Astrocyte of the cerebellum (primary cell): ENCODE data around the gene PRKCZ.

Experiments used
- DNase-seq: peaks from one replicate; pipeline ENCODE4 v3.0.0-alpha.2; 2011; ENCODE audit warnings: low read depth
- H3K4me3 ChIP-seq: 2 replicates; pipeline ENCODE4 v1.5.1; 2011; ENCODE audit warnings: mild to moderate bottlenecking, low read depth, low read length, moderate library complexity
- in situ Hi-C: cut with HindIII; loops from 2 replicates; pipeline ENCODE4 v1.10.0; 2017; ENCODE audit warnings: low sequenced_read_pairs
- TF ChIP-seq, protein P1 (sequence below): IDR thresholded peaks from 2 replicates; pipeline ENCODE4 v1.5.1; 2012; ENCODE audit warnings: low read length, low read depth, moderate library complexity, mild to moderate bottlenecking; ENCODE audit errors: missing control alignments

The PRKCZ gene

DNA sequence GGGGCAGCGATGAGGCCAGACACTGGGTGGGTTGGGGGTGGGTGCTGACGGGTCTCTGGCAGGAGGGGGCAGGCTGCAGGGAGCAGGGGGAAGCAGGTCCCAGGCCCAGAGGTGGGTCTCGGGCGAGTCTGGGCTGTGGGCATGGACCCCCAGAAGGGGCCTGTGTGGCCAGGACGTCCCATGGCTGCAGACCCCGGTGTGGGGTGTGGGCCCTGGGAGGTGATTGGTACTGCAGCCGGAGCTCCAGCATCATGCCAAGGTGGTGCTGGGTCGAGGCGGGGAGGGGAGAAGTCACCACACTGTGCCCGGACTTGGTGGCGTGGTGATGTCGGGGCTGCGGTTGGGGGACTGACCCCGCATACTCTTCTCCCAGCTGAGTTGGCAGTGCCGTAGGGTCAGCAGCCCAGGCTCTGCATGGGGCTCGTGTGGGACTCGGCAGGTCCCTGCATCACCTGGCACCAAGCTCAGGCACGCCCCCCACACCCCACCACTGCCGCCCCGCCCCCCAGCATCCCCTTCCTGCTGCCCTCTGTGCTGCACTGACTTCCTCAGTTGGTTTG, 31.2 kb downstream of the PRKCZ start:
- TF ChIP-seq, protein P1, sequence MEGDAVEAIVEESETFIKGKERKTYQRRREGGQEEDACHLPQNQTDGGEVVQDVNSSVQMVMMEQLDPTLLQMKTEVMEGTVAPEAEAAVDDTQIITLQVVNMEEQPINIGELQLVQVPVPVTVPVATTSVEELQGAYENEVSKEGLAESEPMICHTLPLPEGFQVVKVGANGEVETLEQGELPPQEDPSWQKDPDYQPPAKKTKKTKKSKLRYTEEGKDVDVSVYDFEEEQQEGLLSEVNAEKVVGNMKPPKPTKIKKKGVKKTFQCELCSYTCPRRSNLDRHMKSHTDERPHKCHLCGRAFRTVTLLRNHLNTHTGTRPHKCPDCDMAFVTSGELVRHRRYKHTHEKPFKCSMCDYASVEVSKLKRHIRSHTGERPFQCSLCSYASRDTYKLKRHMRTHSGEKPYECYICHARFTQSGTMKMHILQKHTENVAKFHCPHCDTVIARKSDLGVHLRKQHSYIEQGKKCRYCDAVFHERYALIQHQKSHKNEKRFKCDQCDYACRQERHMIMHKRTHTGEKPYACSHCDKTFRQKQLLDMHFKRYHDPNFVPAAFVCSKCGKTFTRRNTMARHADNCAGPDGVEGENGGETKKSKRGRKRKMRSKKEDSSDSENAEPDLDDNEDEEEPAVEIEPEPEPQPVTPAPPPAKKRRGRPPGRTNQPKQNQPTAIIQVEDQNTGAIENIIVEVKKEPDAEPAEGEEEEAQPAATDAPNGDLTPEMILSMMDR = no peak
- no peak overlapping the region for H3K4me3 ChIP-seq

DNA sequence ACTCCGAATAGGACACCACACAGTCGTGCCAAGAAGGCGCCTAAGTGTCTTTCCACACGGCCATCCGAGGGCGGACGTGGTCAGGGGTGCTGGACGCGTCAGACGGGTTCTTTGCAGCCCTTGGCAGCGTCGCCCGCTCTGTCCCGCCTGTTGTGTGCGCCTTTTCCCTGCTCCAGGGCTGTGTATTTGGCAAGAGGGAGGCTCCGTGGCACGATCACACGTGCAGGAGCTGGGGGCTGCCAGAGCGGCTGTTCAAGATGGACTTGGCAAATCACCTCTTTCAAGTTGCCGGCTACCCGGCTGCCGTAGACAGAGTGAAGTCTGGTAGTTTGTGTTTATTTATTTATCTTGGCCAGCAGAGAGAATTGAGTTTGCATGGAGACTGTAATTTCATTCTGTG, 31.9 kb downstream of the PRKCZ start:
- no peak overlapping the region for H3K4me3 ChIP-seq
- TF ChIP-seq, protein P1 = no peak
- DNase-seq = no peak
- in situ Hi-C loops = no loop called here

More for the DNA sequence above, 31.2 kb downstream of the PRKCZ start:
- DNase-seq = no peak
- in situ Hi-C loops = no loop called here

DNA sequence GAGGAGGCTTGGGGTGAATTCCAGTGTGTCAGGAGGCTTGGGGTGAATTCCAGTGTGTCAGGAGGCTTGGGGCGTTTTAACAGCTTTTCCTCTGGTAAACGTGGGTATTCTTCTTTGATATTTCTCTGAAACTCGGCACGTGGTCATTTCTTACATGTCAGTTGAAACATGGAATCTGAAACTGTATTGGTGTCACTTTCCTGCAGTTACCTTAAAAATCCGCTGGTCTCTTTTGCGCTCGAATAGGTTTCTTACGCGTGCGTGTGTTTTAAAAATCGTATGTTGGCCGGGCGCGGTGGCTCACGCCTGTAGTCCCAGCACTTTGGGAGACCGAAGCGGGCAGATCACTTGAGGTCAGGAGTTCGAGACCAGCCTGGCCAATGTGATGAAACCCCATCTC, 33.5 kb downstream of the PRKCZ start:
- in situ Hi-C loops = no loop called here
- TF ChIP-seq, protein P1 = no peak
- no peak overlapping the region for H3K4me3 ChIP-seq
- no peak for DNase-seq

DNA sequence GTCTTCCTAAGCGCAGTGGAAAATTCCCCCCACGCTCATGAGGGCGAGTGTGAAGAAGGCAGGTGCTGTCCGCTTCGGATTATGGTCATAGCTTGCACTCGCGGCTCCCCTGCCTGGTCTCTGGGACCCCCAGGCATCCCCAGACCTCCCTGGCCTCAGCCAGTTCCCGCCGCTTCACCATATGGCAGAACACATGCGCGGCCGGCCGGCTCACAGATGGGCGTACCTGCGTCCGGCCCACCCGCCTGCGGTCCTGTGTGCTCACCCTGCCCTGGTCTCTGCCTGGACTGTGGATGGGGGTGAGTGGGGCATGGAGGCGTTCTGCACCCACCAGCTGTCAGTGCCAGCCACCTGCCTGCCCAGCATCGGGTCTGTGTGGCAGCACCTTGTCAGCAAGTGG, 34.1 kb downstream of the PRKCZ start:
- TF ChIP-seq, protein P1 = no peak
- no peak overlapping the region for H3K4me3 ChIP-seq
- in situ Hi-C loops = no loop called here
- DNase-seq = no peak

DNA sequence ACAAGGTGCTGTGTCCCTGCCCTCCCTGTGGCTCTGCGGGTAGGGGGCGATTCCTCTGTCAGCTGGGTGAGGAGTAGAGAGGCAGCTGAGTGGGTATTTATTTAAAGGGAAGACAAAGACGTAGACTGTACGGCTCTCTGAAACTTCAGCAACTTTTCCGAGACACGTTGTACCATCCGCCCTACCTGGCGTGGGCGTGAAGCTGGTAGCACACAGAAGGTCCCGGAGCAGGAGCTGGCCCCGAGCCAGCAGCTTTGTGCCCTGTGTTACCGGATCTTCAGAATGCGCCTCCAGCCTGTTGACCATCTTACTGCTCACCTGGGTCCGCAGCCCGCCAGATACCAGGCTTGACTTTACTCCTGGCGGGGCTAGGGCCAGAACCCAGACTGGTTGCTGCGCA, 34.9 kb downstream of the PRKCZ start:
- TF ChIP-seq, protein P1 = no peak
- in situ Hi-C loops = no loop called here
- no peak for DNase-seq
- H3K4me3 ChIP-seq = no peak overlapping the region

DNA sequence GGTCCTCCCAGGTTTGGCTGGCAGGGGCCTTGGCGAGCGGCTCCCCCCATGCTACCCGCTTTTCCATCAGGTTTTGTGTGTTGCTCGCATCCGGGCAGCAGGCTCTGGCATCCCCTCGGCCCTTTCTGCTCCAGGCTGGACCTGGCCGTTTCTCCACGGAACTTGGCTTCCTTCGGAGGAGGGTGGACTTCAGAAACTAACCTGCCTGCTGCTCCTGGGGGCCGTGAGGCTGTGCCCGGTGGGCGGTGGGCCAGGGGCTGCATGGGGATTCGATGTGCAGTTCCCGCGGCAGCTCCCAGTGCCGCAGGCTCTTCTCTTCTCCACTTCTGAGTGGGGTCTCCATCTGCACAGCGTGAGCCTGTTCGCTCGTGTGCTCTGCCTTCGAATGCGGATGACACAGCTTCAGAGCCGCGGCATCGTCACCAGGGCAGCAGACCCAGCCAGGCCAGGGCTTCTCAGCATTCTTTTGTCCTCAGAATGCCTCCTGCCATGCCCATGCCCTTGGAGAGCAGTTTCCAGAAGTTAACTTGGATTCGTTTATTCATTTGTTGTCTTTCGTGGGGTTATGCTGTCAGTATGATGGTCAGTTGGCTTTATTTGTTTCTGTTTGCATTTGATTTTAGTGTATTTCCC, 36.4 kb downstream of the PRKCZ start:
- TF ChIP-seq, protein P1 = no peak
- no peak overlapping the region for H3K4me3 ChIP-seq
- in situ Hi-C loops = no loop called here
- DNase-seq = no peak
